Glutamatergic neuron (in vitro differentiated cells): Measurements from ENCODE around the gene KCNJ6. TPM values are rescaled to one million over a fixed set of nuclear protein-coding genes. Genes with fewer than 3 reads are reported as not detected.

Experiments used
- DNase-seq: peaks from one replicate; pipeline ENCODE4 v3.0.0; 2022
- H3K27ac Mint-ChIP-seq: one replicate; pipeline ENCODE4 v1.8.0; 2020; ENCODE audit warnings: mild to moderate bottlenecking, mixed read lengths, inconsistent platforms; ENCODE audit not compliant: unreplicated experiment
- H3K27me3 Mint-ChIP-seq: one replicate; pipeline ENCODE4 v1.8.0; 2020; ENCODE audit warnings: mild to moderate bottlenecking, moderate library complexity, mixed read lengths, inconsistent platforms; ENCODE audit not compliant: unreplicated experiment
- H3K36me3 Mint-ChIP-seq: one replicate; pipeline ENCODE4 v1.8.0; 2020; ENCODE audit warnings: mild to moderate bottlenecking, mixed read lengths, inconsistent platforms; ENCODE audit not compliant: unreplicated experiment
- H3K4me1 Mint-ChIP-seq: one replicate; pipeline ENCODE4 v1.8.0; 2020; ENCODE audit warnings: mild to moderate bottlenecking, low read depth, mixed read lengths, inconsistent platforms; ENCODE audit not compliant: unreplicated experiment
- H3K4me3 Mint-ChIP-seq: one replicate; pipeline ENCODE4 v1.8.0; 2020; ENCODE audit warnings: mild to moderate bottlenecking, mixed read lengths, inconsistent platforms; ENCODE audit not compliant: unreplicated experiment
- H3K9me3 Mint-ChIP-seq: one replicate; pipeline ENCODE4 v1.8.0; 2020; ENCODE audit warnings: mild to moderate bottlenecking, moderate library complexity, mixed read lengths, inconsistent platforms; ENCODE audit not compliant: unreplicated experiment
- total RNA-seq: library from RNA; stranded (reverse); fragmentation: NEBNext Ultra II Directional; extraction: Animal tissue kit (Norgen Biotek cat#: 25700); gene quantifications from one replicate; pipeline ENCODE4 v1.2.1, GENCODE V29; 2021; ENCODE audit not compliant: unreplicated experiment
- TF ChIP-seq, protein P1 (sequence below): fragments of 200-600 bp; sonication (generic); IDR thresholded peaks from one replicate; pipeline ENCODE4 v1.5.0; 2021; ENCODE audit not compliant: partially characterized antibody, unreplicated experiment

KCNJ6 gene
- total RNA-seq, 1 donor from 2014 or later, result 80.5 TPM

DNA sequence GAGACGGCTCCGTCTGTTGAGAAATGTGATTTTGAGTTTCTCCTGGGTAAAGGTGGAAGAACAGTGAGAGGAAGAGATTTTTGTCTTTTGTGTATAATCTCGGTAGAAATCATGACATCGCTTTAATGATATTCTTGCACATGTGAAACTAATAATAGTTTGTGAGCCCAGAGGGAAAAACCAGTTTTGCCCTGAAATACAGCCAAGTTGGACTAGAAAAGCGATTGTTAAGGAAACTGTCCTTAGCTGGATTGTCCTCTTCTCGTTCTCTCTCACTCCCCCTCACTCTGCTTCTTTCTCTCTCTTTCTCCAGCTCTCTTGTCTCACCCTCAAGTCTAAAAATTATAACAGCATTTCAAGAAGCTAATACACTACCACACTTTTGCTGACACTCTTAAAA lies 17.1 kb downstream of the KCNJ6 start:
- H3K4me1 Mint-ChIP-seq, result peaks cover 41% of the 10 kb centered on the region
- TF ChIP-seq, protein P1, sequence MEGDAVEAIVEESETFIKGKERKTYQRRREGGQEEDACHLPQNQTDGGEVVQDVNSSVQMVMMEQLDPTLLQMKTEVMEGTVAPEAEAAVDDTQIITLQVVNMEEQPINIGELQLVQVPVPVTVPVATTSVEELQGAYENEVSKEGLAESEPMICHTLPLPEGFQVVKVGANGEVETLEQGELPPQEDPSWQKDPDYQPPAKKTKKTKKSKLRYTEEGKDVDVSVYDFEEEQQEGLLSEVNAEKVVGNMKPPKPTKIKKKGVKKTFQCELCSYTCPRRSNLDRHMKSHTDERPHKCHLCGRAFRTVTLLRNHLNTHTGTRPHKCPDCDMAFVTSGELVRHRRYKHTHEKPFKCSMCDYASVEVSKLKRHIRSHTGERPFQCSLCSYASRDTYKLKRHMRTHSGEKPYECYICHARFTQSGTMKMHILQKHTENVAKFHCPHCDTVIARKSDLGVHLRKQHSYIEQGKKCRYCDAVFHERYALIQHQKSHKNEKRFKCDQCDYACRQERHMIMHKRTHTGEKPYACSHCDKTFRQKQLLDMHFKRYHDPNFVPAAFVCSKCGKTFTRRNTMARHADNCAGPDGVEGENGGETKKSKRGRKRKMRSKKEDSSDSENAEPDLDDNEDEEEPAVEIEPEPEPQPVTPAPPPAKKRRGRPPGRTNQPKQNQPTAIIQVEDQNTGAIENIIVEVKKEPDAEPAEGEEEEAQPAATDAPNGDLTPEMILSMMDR, result no peak
- H3K27ac Mint-ChIP-seq, result no peak overlapping the region
- DNase-seq, result no peak
- H3K36me3 Mint-ChIP-seq, result peaks cover 5% of the 10 kb centered on the region
- H3K4me3 Mint-ChIP-seq, result no peak overlapping the region
- no peaks in the 10 kb centered on the region for H3K27me3 Mint-ChIP-seq
- peaks cover 2% of the 10 kb centered on the region for H3K9me3 Mint-ChIP-seq

DNA sequence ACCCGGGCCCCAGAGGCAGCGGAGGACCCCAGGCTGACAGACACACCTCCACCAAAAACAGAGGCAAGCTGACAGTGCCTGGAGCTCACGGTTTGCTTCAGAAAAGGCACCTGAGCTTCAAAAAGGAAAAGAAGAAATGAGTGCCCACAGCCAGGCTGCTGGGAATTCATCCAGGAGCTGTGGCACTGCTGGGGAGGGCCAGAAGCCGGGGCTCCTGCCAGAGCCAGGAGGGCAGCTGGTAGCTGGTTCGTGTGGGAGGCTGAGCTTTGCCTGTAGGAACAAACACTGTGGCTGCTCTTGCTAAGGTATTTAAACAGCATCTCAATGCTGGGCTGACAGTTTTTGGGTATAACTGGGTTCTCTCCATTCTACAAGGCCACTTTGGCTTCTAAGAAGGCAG lies 19.5 kb downstream of the KCNJ6 start:
- peaks cover 5% of the 10 kb centered on the region for H3K36me3 Mint-ChIP-seq
- no peaks in the 10 kb centered on the region for H3K27me3 Mint-ChIP-seq
- H3K4me1 Mint-ChIP-seq, result peaks cover 37% of the 10 kb centered on the region
- no peak for DNase-seq
- no peak overlapping the region for H3K27ac Mint-ChIP-seq
- no peak overlapping the region for H3K4me3 Mint-ChIP-seq
- H3K9me3 Mint-ChIP-seq, result peaks cover 1% of the 10 kb centered on the region
- TF ChIP-seq, protein P1, result no peak

DNA sequence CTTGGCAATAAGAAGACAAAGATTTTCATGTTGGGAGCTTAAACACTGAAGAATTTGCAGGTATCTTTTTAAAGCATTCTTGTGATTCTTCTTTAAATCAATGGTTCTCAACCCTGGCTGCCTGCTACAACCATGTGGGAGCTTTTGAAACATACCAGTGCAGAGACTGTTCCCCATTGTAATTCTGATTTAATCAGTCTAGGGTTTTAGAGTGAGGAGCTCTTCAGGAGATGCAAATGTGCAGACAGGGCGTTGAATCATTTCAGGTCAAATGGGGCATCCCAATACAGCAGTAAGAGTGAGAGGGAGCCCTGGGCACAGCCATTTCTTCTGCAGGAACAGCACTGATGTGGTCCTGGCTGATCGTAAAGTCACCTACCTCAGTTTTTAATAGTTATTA lies 24.3 kb downstream of the KCNJ6 start:
- H3K4me1 Mint-ChIP-seq, result peaks cover 18% of the 10 kb centered on the region
- TF ChIP-seq, protein P1, result no peak
- no peak overlapping the region for H3K27ac Mint-ChIP-seq
- no peak overlapping the region for H3K4me3 Mint-ChIP-seq
- no peaks in the 10 kb centered on the region for H3K27me3 Mint-ChIP-seq
- DNase-seq, result no peak
- H3K9me3 Mint-ChIP-seq, result peaks cover 6% of the 10 kb centered on the region
- no peaks in the 10 kb centered on the region for H3K36me3 Mint-ChIP-seq

DNA sequence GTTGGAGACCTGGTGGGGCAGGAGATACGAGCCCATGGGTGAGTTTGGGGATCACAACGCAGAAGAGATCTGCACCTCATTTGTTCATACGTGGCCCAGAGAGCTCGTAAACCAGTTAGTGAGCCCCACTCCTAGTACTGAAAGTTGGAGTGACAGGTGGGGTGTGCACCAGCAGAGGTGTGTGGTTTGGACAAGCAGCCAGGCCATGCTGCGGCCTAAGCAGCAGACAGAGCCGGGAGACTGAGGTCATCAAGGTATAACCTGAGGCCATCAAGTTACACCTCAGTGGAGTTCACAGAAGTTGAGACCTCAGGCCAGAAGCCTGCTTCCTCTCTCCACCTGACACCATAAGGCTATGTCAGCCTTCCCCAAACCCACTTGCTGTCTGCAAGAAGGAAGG lies 27.6 kb downstream of the KCNJ6 start:
- H3K36me3 Mint-ChIP-seq, result no peaks in the 10 kb centered on the region
- peaks cover 40% of the 10 kb centered on the region for H3K4me1 Mint-ChIP-seq
- DNase-seq, result no peak
- H3K27me3 Mint-ChIP-seq, result peaks cover 5% of the 10 kb centered on the region
- TF ChIP-seq, protein P1, result no peak
- H3K27ac Mint-ChIP-seq, result no peak overlapping the region
- H3K9me3 Mint-ChIP-seq, result peaks cover 6% of the 10 kb centered on the region
- no peak overlapping the region for H3K4me3 Mint-ChIP-seq

DNA sequence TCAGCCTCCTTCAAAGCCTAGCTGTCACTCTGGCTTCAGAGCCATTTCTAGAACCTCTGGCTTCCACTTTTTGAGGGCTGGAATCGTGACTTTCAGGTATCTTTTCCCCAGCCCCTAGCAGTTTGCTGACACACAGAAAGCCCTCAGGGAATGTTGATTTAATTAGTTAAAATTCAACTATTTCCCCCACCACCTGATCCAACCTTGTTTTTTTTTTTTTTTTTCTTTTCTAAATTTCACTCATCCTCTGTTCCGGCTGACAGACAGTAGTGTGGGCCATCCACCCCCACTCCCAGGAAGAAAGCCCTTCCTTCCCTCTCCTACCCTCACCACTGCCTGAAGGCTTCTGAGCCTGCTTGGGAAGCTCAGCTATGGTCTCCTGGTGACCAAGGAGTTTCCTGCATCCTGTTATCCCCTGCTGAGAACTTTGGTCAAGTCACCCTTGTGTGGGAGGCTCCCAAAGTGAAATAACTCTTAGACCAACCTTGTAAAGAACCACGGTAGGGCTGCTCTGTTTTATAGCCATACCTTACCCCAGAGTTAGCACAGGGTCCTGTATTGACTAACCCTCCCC lies 29.4 kb downstream of the KCNJ6 start:
- Mint-ChIP-seq H3K9me3 (peaks cover 5% of the 10 kb centered on the region), H3K4me1 (peaks cover 42% of the 10 kb centered on the region), H3K27ac (no peak overlapping the region), H3K27me3 (peaks cover 5% of the 10 kb centered on the region), H3K36me3 (no peaks in the 10 kb centered on the region), H3K4me3 (no peak overlapping the region)
- TF ChIP-seq, protein P1, result no peak
- DNase-seq, result no peak
